Left renal cortex interstitium (tissue), 4 donors: ENCODE results near the gene ANKRD6. TPM values are rescaled to one million over a fixed set of nuclear protein-coding genes. Genes with fewer than 3 reads are reported as not detected.

Experiments used
- DNase-seq, 4 donors: peaks; one replicate each; pipeline ENCODE4 v3.0.0-alpha.2; 2013; ENCODE audit warnings: low read depth in 4 of 4, low spot score in 2 of 4, missing footprints in 1 of 4
- polyA plus RNA-seq, 4 donors: library from polyadenylated mRNA; unstranded; fragments of 120-200 nt; gene quantifications; one replicate each; pipeline ENCODE4 v1.2.1, GENCODE V29; 2013; ENCODE audit not compliant: insufficient read length in 4 of 4

The ANKRD6 gene
- polyA plus RNA-seq, 4 donors = 20.3 to 45.0 (median 30.3) TPM

DNA sequence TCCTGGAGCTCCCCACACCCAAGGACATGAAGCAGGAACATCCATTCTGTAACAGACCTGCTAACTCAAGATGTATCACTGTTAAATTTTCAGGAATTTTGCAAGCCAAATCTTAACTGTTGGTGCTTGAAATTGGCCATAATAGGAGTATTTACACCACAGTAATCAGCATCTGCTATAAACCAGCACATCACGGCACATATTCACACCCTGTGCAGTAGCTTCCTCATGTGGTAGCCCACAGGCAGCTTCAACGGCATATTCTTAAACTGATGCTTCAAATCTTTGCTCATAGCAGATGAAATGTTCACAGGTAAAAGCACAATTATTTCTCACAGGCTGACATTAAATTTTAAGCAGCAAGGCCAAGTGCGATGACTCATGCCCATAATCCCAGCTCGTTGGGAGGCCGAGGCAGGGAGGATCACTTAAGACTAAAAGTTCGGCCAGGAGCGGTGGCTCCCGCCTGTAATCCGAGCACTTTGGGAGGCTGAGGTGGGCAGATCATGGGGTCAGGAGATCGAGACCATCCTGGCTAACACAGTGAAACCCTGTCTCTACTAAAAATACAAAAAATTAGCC is 249.1 kb downstream of the ANKRD6 start:
- DNase-seq = no peak

DNA sequence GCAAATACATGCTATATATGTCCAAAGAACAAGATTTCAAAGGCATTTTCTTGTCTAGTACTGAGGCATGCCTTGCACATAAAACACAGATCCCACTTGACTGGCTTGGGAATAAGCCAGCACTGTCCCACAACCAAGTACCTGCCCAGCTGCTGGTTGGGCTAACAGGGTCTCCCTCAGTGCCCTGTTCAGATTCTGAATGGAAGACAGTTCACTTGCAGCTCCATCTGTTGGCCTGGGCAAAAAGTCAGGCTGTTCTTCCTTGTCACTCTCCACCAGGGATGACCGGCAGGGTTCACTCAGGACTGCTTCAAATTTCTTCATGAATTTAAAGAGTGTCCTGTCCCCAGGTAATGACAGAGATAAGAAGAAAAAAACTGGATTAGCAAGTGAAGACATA is 250.0 kb downstream of the ANKRD6 start:
- no peak for DNase-seq

Other genes starting within 250 kb of the ANKRD6 start
- 1 to 10 TPM; 1.3 to 2.8 (median 1.9) TPM for gene GABRR1, start 215.8 kb upstream of the ANKRD6 start, polyA plus RNA-seq
- gene GABRR2, start 117.9 kb upstream of the ANKRD6 start, polyA plus RNA-seq = 1 to 10 TPM in 3 of 4 donors, under 1 TPM in 1; 0.93 to 3.3 (median 1.9) TPM
- 10 to 100 TPM; 51.4 to 63.6 (median 57.5) TPM for gene UBE2J1, start 80.4 kb upstream of the ANKRD6 start, polyA plus RNA-seq
- 10 to 100 TPM; 29.9 to 37.3 (median 34.5) TPM for gene RRAGD, start 20.9 kb upstream of the ANKRD6 start, polyA plus RNA-seq
- gene LYRM2, start 205.6 kb downstream of the ANKRD6 start, polyA plus RNA-seq = 10 to 100 TPM; 36.5 to 58.9 (median 45.9) TPM